NT2/D1 (cell line): ENCODE results near the gene KLHL40.

Experiments used
- YY1 ChIP-seq: IDR thresholded peaks from 2 replicates; pipeline ENCODE4 v1.6.1; 2011; ENCODE audit not compliant: insufficient read length, insufficient read depth
- ZNF274 ChIP-seq: IDR thresholded peaks from 2 replicates; pipeline ENCODE4 v1.6.1; 2011; ENCODE audit warnings: mild to moderate bottlenecking, low read depth, low read length

GRCh38 chr3:42736081-42736480, 50.7 kb downstream of the KLHL40 start:
- TF ChIP-seq YY1 (no peak), ZNF274 (no peak)
